HL-60/S4 treated with phorbol 12-myristate 13-acetate at 8.2 ng/mL for 4 days and 3 days (cell line): Measurements from ENCODE around the gene TMTC3.

Experiments
- in situ Hi-C: fragments of 300-500 bp; cut with MboI; formaldehyde crosslinking; loops from 2 replicates; pipeline ENCODE4 v1.15.0; 2022; ENCODE audit warnings: low sequenced_read_pairs

The TMTC3 gene

GRCh38 chr12:88218293-88218692 is 76.2 kb downstream of the TMTC3 start:
- in situ Hi-C loops: no loop called here

- in situ Hi-C loops: no loop called here
Measured at GRCh38 chr12:88219861-88220260, 77.8 kb downstream of the TMTC3 start.

GRCh38 chr12:88223519-88223918 is 81.4 kb downstream of the TMTC3 start:
- in situ Hi-C loops: no loop called here

- in situ Hi-C loops: no loop called here
Measured at GRCh38 chr12:88225776-88226175, 83.7 kb downstream of the TMTC3 start.

GRCh38 chr12:88227263-88227662 is 85.2 kb downstream of the TMTC3 start:
- in situ Hi-C loops: no loop called here

- in situ Hi-C loops: no loop called here
Measured at GRCh38 chr12:88227871-88228270, 85.8 kb downstream of the TMTC3 start.

GRCh38 chr12:88228720-88229119 is 86.6 kb downstream of the TMTC3 start:
- in situ Hi-C loops: no loop called here

GRCh38 chr12:88230271-88230670 is 88.2 kb downstream of the TMTC3 start:
- in situ Hi-C loops: no loop called here

GRCh38 chr12:88235183-88235833 is 93.2 kb downstream of the TMTC3 start:
- in situ Hi-C loops: no loop called here

GRCh38 chr12:88237954-88238353 is 95.8 kb downstream of the TMTC3 start:
- in situ Hi-C loops: no loop called here

- in situ Hi-C loops: no loop called here
Measured at GRCh38 chr12:88238406-88238805, 96.3 kb downstream of the TMTC3 start.

- in situ Hi-C loops: no loop called here
Measured at GRCh38 chr12:88241862-88242570, 99.9 kb downstream of the TMTC3 start.

- in situ Hi-C loops: no loop called here
Measured at GRCh38 chr12:88242571-88242925, 100.4 kb downstream of the TMTC3 start.

GRCh38 chr12:88242939-88243338 is 100.8 kb downstream of the TMTC3 start:
- in situ Hi-C loops: no loop called here

- in situ Hi-C loops: no loop called here
Measured at GRCh38 chr12:88243982-88244381, 101.9 kb downstream of the TMTC3 start.

- in situ Hi-C loops: no loop called here
Measured at GRCh38 chr12:88245905-88246304, 103.8 kb downstream of the TMTC3 start.

GRCh38 chr12:88247241-88247643 is 105.1 kb downstream of the TMTC3 start:
- in situ Hi-C loops: no loop called here

GRCh38 chr12:88248606-88249005 is 106.5 kb downstream of the TMTC3 start:
- in situ Hi-C loops: no loop called here
